GM12878 (cell line): ENCODE data around the gene ILF2. TPM values are rescaled to one million over a fixed set of nuclear protein-coding genes. Genes with fewer than 3 reads are reported as not detected.

Source experiments
- ATAC-seq: fragments of 200-7000 bp; cut with Tn5 transposase; 3 replicates; pipeline ENCODE4 v1.9.1; 2020; ENCODE audit warnings: mild to moderate bottlenecking, moderate library complexity
- BruUV-seq: library from RNA; stranded (reverse); fragments of 400-500 nt; replicated peaks from 2 replicates; lab custom pipeline; 2021; lab: Mats Ljungman, UMichigan
- CTCF ChIA-PET: fragments of 300-600 bp; sonication (Branson Sonifier 250); formaldehyde crosslinking; extraction: SDS; loops from one replicate; lab custom pipeline; 2021; ENCODE audit warnings: inconsistent platforms; lab: Yijun Ruan, JAX
- POLR2A ChIA-PET: fragments of 350-600 bp; formaldehyde crosslinking; extraction: SDS; loops from one replicate; lab custom pipeline; 2021; ENCODE audit warnings: inconsistent platforms; lab: Charles Lee
- RAD21 ChIA-PET: fragments of 300-600 bp; sonication (Branson Sonifier 250); formaldehyde crosslinking; loops from one replicate; lab custom pipeline; 2023; ENCODE audit warnings: antibody characterized with exemption; ENCODE audit not compliant: unreplicated experiment; lab: Charles Lee
- SMC1A ChIA-PET: fragments of 300-600 bp; sonication (Branson Sonifier 250); formaldehyde crosslinking; loops from one replicate; lab custom pipeline; 2023; ENCODE audit not compliant: unreplicated experiment, uncharacterized antibody; lab: Charles Lee
- DNase-seq: peaks from one replicate; pipeline ENCODE4 v3.0.0-alpha.2; 2011; ENCODE audit warnings: low read depth, low spot score
- FAIRE-seq: peaks from 3 replicates; lab custom pipeline; 2011; peaks lifted over from hg19 to GRCh38; lab: Jason Lieb, UNC
- H2AFZ ChIP-seq: 2 replicates; pipeline ENCODE4 v1.6.0; 2011; ENCODE audit warnings: low read depth, low read length, control low read depth; ENCODE audit not compliant: control insufficient read depth
- H3K27ac ChIP-seq: 2 replicates; pipeline ENCODE4 v1.5.1; 2011; ENCODE audit warnings: control low read depth; ENCODE audit not compliant: control insufficient read depth, insufficient read depth
- H3K27me3 ChIP-seq, 2 experiments: replicated peaks in 1 of 2; 2 replicates each; pipeline versions ENCODE4 v1.6.0 to v1.6.1; 2011; ENCODE audit warnings: low read length in 1 of 2; ENCODE audit not compliant: control insufficient read depth in 2 of 2, insufficient read depth in 2 of 2
- H3K36me3 ChIP-seq, 2 experiments: 2 replicates each; pipeline ENCODE4 v1.5.1; 2011; ENCODE audit warnings: low read length in 1 of 2; ENCODE audit not compliant: control insufficient read depth in 2 of 2, insufficient read depth in 2 of 2
- H3K4me1 ChIP-seq: 2 replicates; pipeline ENCODE4 v1.6.1; 2011; ENCODE audit warnings: mild to moderate bottlenecking, low read length, moderate library complexity, mixed read lengths; ENCODE audit not compliant: control insufficient read depth, insufficient read depth
- H3K4me2 ChIP-seq: 2 replicates; pipeline ENCODE4 v1.6.0; 2011; ENCODE audit warnings: control low read depth; ENCODE audit not compliant: control insufficient read depth, insufficient read depth
- H3K4me3 ChIP-seq: fragments of 200-600 bp; sonication (generic); 2 replicates; pipeline ENCODE4 v1.5.1; 2016
- H3K79me2 ChIP-seq: 2 replicates; pipeline ENCODE4 v1.6.0; 2011; ENCODE audit warnings: low read length; ENCODE audit not compliant: control insufficient read depth, insufficient read depth
- H3K9ac ChIP-seq: 2 replicates; pipeline ENCODE4 v1.8.0; 2011; ENCODE audit warnings: low read length, control low read depth, mixed read lengths; ENCODE audit not compliant: control insufficient read depth, insufficient read depth
- H3K9me3 ChIP-seq: replicated peaks from 3 replicates; pipeline ENCODE4 v1.5.1; 2011; ENCODE audit warnings: mild to moderate bottlenecking, low read length; ENCODE audit not compliant: control insufficient read depth, insufficient read depth
- H4K20me1 ChIP-seq: 2 replicates; pipeline ENCODE4 v1.6.0; 2011; ENCODE audit not compliant: control insufficient read depth, insufficient read depth
- DPF2 ChIP-seq: fragments of 450-650 bp; IDR thresholded peaks from 2 replicates; pipeline ENCODE4 v1.6.1; 2017; ENCODE audit warnings: mild to moderate bottlenecking
- MTA3 ChIP-seq: IDR thresholded peaks from 2 replicates; pipeline ENCODE4 v1.6.1; 2012; ENCODE audit warnings: low read length, inconsistent platforms, borderline replicate concordance
- SMC3 ChIP-seq: IDR thresholded peaks from 2 replicates; pipeline ENCODE4 v1.6.1; 2011; ENCODE audit warnings: low read length, improper control_type of control experiment, borderline replicate concordance
- TCF12 ChIP-seq: IDR thresholded peaks from 2 replicates; pipeline ENCODE4 v1.6.1; 2011; ENCODE audit warnings: low read depth, mild to moderate bottlenecking, low read length
- WGBS: methylation state at CpG from one replicate; pipeline ENCODE4 v1.1.6; 2016; ENCODE audit warnings: low lambda C conversion rate; ENCODE audit not compliant: insufficient replicate concordance, insufficient coverage; ENCODE audit errors: missing lambda C conversion rate; 5-methylcytosine and 5-hydroxymethylcytosine counted together
- in situ Hi-C: fragments of 300-500 bp; cut with MboI; formaldehyde crosslinking; loops from 9 replicates; pipeline ENCODE4 v1.14.3; 2018; ENCODE audit warnings: mixed read lengths
- intact Hi-C: fragments of 100-400 bp; cut with micrococcal nuclease; formaldehyde crosslinking; loops from one replicate; pipeline ENCODE4 v1.14.2; 2022; ENCODE audit not compliant: unreplicated experiment
- polyA plus RNA-seq, 11 experiments: library from polyadenylated mRNA; depleted of rRNA in 4 of 11; unstranded in 6 of 11; stranded (reverse) in 5 of 11; fragments of >200 nt; fragmentation: Nextera tagmentation in 4 of 11; fragmentation: Illumina TruSeq in 1 of 11; extraction: Ambion mirVana in 4 of 11; extraction: Trizol in 1 of 11; gene quantifications; 1 replicate in 1 of 11; 2 replicates in 10 of 11; pipeline versions ENCODE4 v1.2.1 to v1.2.3, GENCODE V29; 2011 to 2016; ENCODE audit warnings: inconsistent platforms in 2 of 11, missing spikeins in 2 of 11, low read depth in 1 of 11
- total RNA-seq, 4 experiments: library from RNA; depleted of rRNA in 3 of 4; stranded (reverse); fragments of >200 nt in 3 of 4; fragmentation: Illumina TruSeq in 1 of 4; extraction: Trizol in 1 of 4; gene quantifications; 2 replicates each; pipeline versions ENCODE4 v1.2.1 to v1.2.3, GENCODE V29; 2013 to 2021
- TF ChIP-seq, protein P1 (sequence below): fragments of 450-650 bp; IDR thresholded peaks from 2 replicates; pipeline ENCODE4 v1.6.1; 2016; ENCODE audit warnings: mild to moderate bottlenecking

ILF2 gene
- total and polyA plus RNA-seq, 10 of the 15 experiments (the other 5 are each of a cell fraction or from before 2014, with no cell fraction given), result 261 to 520 (median 449) TPM

DNA sequence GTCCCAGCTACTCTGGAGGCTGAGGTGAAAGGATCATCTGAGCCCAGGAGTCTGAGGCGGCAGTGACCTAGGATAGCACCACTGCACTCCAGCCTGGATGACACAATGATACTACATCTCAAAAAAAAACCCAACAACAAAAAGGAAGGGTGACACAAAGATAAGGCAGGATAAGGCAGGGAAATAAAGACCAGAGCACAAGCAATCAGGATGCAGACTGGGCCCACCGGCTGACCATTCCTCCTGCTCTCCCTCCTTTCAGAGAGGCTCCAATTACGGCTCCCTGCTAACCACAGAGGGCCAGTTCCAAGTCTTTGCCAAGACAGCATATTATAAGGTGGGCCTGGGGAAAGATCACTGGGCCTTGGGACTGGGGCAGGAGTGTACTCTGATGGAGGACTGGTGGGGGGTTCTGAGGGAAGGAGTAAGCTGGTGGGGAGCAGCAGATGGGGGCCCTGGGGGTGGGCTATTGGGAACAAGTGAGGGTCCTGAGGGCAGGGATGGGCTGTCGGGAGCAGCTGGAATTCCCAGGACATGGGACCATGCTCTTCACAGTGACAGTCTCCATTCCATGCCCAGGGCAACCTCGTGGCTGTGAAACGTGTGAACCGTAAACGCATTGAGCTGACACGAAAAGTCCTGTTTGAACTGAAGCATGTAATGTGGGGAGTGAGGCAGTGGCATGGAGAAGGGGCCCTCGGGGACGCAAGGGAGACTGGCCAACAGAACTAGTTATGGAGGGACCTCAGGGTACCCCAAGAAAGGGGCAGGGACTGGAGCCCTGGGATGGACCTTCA, 14.9 kb upstream of the ILF2 start:
- WGBS, result 35% methylated on average over 11 of the region's 11 CpGs
- Histone ChIP-seq H3K9me3 (no peaks in the 10 kb centered on the region), H3K27ac (no peak overlapping the region), H3K36me3 (no peaks in the 10 kb centered on the region), H3K4me3 (no peak overlapping the region), H2AFZ (no peak overlapping the region), H3K9ac (no peak overlapping the region), H4K20me1 (no peaks in the 10 kb centered on the region; the same call in 1 of the 2 replicates), H3K27me3 (peaks cover 2 to 3% of the 10 kb centered on the region in 2 experiments; a peak in 3 of 4 replicates), H3K4me2 (no peak overlapping the region), H3K4me1 (no peaks in the 10 kb centered on the region), H3K79me2 (no peaks in the 10 kb centered on the region)
- in situ Hi-C loops (no loop called here), intact Hi-C loops (no loop called here)
- ATAC-seq (no peak), FAIRE-seq (no peak), DNase-seq (no peak)
- ChIA-PET RAD21 (interaction anchor here (1.0 kb wide), 1 partner anchor 300 kb away, joined by 3 read pairs; the partner anchor contains the start of gene RAB13), POLR2A (no interaction called here), CTCF (no interaction called here), SMC1A (no interaction called here)
- TF ChIP-seq SMC3, result no peak
- no peak for TF ChIP-seq MTA3
- TF ChIP-seq DPF2, result no peak
- TF ChIP-seq TCF12, result no peak
- TF ChIP-seq, protein P1, sequence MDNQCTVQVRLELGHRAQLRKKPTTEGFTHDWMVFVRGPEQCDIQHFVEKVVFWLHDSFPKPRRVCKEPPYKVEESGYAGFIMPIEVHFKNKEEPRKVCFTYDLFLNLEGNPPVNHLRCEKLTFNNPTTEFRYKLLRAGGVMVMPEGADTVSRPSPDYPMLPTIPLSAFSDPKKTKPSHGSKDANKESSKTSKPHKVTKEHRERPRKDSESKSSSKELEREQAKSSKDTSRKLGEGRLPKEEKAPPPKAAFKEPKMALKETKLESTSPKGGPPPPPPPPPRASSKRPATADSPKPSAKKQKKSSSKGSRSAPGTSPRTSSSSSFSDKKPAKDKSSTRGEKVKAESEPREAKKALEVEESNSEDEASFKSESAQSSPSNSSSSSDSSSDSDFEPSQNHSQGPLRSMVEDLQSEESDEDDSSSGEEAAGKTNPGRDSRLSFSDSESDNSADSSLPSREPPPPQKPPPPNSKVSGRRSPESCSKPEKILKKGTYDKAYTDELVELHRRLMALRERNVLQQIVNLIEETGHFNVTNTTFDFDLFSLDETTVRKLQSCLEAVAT, result no peak
- BruUV-seq, result no TSS peak
